WTC11 (cell line): ENCODE results near the gene MYL9. TPM values are rescaled to one million over a fixed set of nuclear protein-coding genes. Genes with fewer than 3 reads are reported as not detected.
A peak's percentile ranks its signal among the peaks of the same experiment; 100 is the strongest.

Experiments used
- ATAC-seq: fragments of 200-7000 bp; cut with Tn5 transposase; 2 replicates; pipeline ENCODE4 v1.10.0; 2021; ENCODE audit warnings: mild to moderate bottlenecking, moderate library complexity
- CTCF ChIA-PET: fragments of 300-600 bp; sonication (Branson Sonifier 250); formaldehyde crosslinking; loops from one replicate; lab custom pipeline; 2021; ENCODE audit warnings: antibody characterized with exemption; lab: Charles Lee
- POLR2A ChIA-PET: fragments of 350-600 bp; sonication (Branson Sonifier 250); formaldehyde crosslinking; loops from one replicate; lab custom pipeline; 2021; ENCODE audit warnings: antibody characterized with exemption; lab: Charles Lee
- DNase-seq: peaks from one replicate; pipeline ENCODE4 v3.0.0; 2021; ENCODE audit warnings: low spot score
- H3K27ac Mint-ChIP-seq: 2 replicates; pipeline ENCODE4 v1.8.0; 2021; ENCODE audit warnings: mixed read lengths
- H3K27me3 Mint-ChIP-seq: 2 replicates; pipeline ENCODE4 v1.8.0; 2021; ENCODE audit warnings: low read depth, mild to moderate bottlenecking, moderate library complexity, mixed read lengths
- H3K36me3 Mint-ChIP-seq: 2 replicates; pipeline ENCODE4 v1.8.0; 2021; ENCODE audit warnings: mixed read lengths
- H3K4me1 Mint-ChIP-seq: 2 replicates; pipeline ENCODE4 v1.8.0; 2022; ENCODE audit warnings: mixed read lengths
- H3K4me3 Mint-ChIP-seq: 2 replicates; pipeline ENCODE4 v1.8.0; 2021; ENCODE audit warnings: mild to moderate bottlenecking, moderate library complexity, mixed read lengths
- H3K9me3 Mint-ChIP-seq: 2 replicates; pipeline ENCODE4 v1.8.0; 2021; ENCODE audit warnings: mixed read lengths
- ARID4B ChIP-seq: sonication (generic); formaldehyde crosslinking; IDR thresholded peaks from 2 replicates; pipeline ENCODE4 v1.8.0; 2023; ENCODE audit warnings: missing genetic modification reagents, mild to moderate bottlenecking, borderline replicate concordance
- ATF1 ChIP-seq: sonication (generic); formaldehyde crosslinking; IDR thresholded peaks from 2 replicates; pipeline ENCODE4 v1.8.1; 2023; ENCODE audit warnings: mild to moderate bottlenecking, moderate library complexity, missing genetic modification reagents
- ATF6 ChIP-seq: sonication (generic); formaldehyde crosslinking; IDR thresholded peaks from 2 replicates; pipeline ENCODE4 v1.8.1; 2023; ENCODE audit warnings: mild to moderate bottlenecking, missing genetic modification reagents
- E2F5 ChIP-seq: sonication (generic); formaldehyde crosslinking; IDR thresholded peaks from 2 replicates; pipeline ENCODE4 v1.8.1; 2022; ENCODE audit warnings: mild to moderate bottlenecking, moderate library complexity, missing genetic modification reagents
- ELF4 ChIP-seq: sonication (generic); formaldehyde crosslinking; IDR thresholded peaks from 2 replicates; pipeline ENCODE4 v1.8.1; 2022; ENCODE audit warnings: low read depth, mild to moderate bottlenecking, moderate library complexity, missing genetic modification reagents
- JUN ChIP-seq: sonication (generic); formaldehyde crosslinking; IDR thresholded peaks from 2 replicates; pipeline ENCODE4 v1.8.0; 2023; ENCODE audit warnings: mild to moderate bottlenecking, missing genetic modification reagents
- MLX ChIP-seq: sonication (generic); formaldehyde crosslinking; IDR thresholded peaks from 2 replicates; pipeline ENCODE4 v1.8.1; 2023; ENCODE audit warnings: mild to moderate bottlenecking, missing genetic modification reagents, moderate library complexity
- PRRX2 ChIP-seq: fragments of 250-450 bp; sonication (Bioruptor Pico); IDR thresholded peaks from 2 replicates; pipeline ENCODE4 v1.8.0; 2021; ENCODE audit warnings: mild to moderate bottlenecking
- TEAD4 ChIP-seq: sonication (generic); formaldehyde crosslinking; IDR thresholded peaks from 2 replicates; pipeline ENCODE4 v1.8.0; 2022; ENCODE audit warnings: mild to moderate bottlenecking, missing genetic modification reagents
- ZBTB43 ChIP-seq: sonication (generic); formaldehyde crosslinking; IDR thresholded peaks from 2 replicates; pipeline ENCODE4 v1.8.1; 2023; ENCODE audit warnings: mild to moderate bottlenecking, missing genetic modification reagents
- ZMAT4 ChIP-seq: fragments of 250-450 bp; sonication (Bioruptor Pico); IDR thresholded peaks from 2 replicates; pipeline ENCODE4 v1.9.0; 2021; ENCODE audit warnings: mild to moderate bottlenecking
- ZNF219 ChIP-seq: sonication (generic); formaldehyde crosslinking; IDR thresholded peaks from 2 replicates; pipeline ENCODE4 v1.8.0; 2023; ENCODE audit warnings: missing genetic modification reagents, mild to moderate bottlenecking, borderline replicate concordance
- ZNF232 ChIP-seq: sonication (generic); formaldehyde crosslinking; IDR thresholded peaks from 2 replicates; pipeline ENCODE4 v1.8.0; 2022; ENCODE audit warnings: mild to moderate bottlenecking, missing genetic modification reagents
- ZNF317 ChIP-seq: sonication (generic); formaldehyde crosslinking; IDR thresholded peaks from 2 replicates; pipeline ENCODE4 v1.8.1; 2023; ENCODE audit warnings: low read depth, mild to moderate bottlenecking, moderate library complexity, missing genetic modification reagents, borderline replicate concordance
- ZNF396 ChIP-seq: fragments of 250-450 bp; sonication (Bioruptor Pico); IDR thresholded peaks from 2 replicates; pipeline ENCODE4 v1.8.0; 2021; ENCODE audit warnings: mild to moderate bottlenecking, moderate library complexity, borderline replicate concordance
- ZNF416 ChIP-seq: fragments of 250-450 bp; sonication (Bioruptor Pico); IDR thresholded peaks from 2 replicates; pipeline ENCODE4 v1.9.0; 2021; ENCODE audit warnings: mild to moderate bottlenecking, inconsistent platforms
- ZNF671 ChIP-seq: fragments of 250-450 bp; sonication (Bioruptor Pico); IDR thresholded peaks from 2 replicates; pipeline ENCODE4 v1.8.0; 2021; ENCODE audit warnings: mild to moderate bottlenecking
- total RNA-seq: library from RNA; stranded (reverse); gene quantifications from 3 replicates; pipeline ENCODE4 v1.2.3, GENCODE V29; 2021
- TF ChIP-seq, protein P1 (sequence below): sonication (generic); formaldehyde crosslinking; IDR thresholded peaks from 2 replicates; pipeline ENCODE4 v1.8.0; 2022; ENCODE audit warnings: missing genetic modification reagents
- TF ChIP-seq, protein P2 (sequence below): sonication (generic); formaldehyde crosslinking; IDR thresholded peaks from 2 replicates; pipeline ENCODE4 v1.8.1; 2022; ENCODE audit warnings: mild to moderate bottlenecking, missing genetic modification reagents, moderate library complexity, borderline replicate concordance

Gene MYL9
- total RNA-seq, 1 experiment from 2014 or later, result 54.7 TPM

DNA sequence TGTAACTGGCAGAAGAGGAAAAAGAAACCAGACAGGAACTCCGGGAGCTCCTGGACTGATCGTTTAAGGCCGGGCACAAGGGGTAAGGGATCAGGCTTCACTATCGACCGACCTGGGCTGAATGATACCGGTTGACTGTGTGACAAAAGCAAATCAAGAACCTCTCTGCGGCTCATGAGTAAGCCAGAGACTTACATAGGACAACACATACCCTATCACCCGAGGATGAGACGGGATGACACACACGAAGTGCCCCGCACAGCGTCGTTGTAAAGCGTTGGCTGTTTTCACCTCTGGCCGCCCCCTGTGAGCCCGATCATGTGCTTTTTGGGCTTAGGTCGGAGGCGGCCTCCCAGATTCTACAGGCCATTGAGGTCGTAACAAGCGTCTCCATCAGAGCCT is 31.4 kb downstream of the MYL9 start (continued):
- 0 out of 2 replicates have a peak, but pooled peaks have one; percentile 15 for TF ChIP-seq ARID4B
- no peak for TF ChIP-seq TEAD4 (CRISPR knock-in tag)

DNA sequence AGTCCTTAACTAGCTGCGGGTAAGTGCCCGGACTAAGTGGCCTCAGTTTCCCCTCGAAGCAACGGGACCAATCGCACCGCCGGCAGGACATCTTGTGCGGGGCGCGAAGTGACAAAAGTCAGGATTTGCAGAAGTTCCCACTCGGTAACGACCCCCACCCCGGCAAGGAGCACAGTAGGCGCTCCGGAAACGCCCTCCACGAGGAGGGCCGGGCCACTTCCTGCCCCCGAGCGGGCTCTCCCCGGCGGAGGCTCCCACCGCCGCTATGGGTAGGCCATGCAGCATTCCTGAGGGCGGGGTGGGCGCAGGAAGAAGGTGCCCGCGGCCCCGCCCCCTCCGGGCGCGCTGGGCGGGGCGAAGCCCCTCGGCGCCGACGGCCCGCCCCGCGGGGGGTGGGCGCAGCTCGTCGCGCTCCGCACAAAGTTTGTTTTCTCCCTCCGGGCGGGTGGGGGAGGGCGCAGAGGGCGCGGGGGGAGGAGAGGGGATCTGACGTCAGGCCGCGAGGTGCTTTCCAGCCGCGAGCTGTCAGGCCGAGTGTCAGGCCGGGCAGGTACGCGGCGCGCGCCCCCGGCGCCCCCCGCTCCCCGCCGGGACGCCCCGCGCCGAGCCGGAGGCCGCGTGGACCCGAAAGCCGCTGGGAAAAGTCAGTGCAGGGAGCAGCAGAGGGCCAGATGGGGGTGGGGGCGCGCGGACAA is 31.9 kb downstream of the MYL9 start, which contains the start of gene TGIF2:
Gene TGIF2, plus strand, starts transcription at position 495 of the 695 bp plus-strand sequence. CDS start 5,178 bp downstream, outside the sequence.
- POLR2A ChIA-PET, result interaction anchor here (0.5 to 5.8 kb wide), 6 partner anchors 11 to 104 kb away, joined by 3 to 54 read pairs (median 5); partner anchors contain the start of gene RAB5IF
- H3K27me3 Mint-ChIP-seq, result no peaks in the 10 kb centered on the region
- peaks cover 59% of the 10 kb centered on the region for H3K4me1 Mint-ChIP-seq
- H3K36me3 Mint-ChIP-seq, result peaks cover 6% of the 10 kb centered on the region; the same call in 1 of the 2 replicates
- peak within 1 kb of the TSS; percentile 86 for H3K4me3 Mint-ChIP-seq
- ATAC-seq (peak; percentile 67), DNase-seq (peak; percentile 94)
- CTCF ChIA-PET, result interaction anchor here (0.6 to 3.5 kb wide), 16 partner anchors 12 to 1696 kb away, joined by 3 to 32 read pairs (median 4); partner anchors contain the start of genes MYL9, NFS1, RAB5IF and ROMO1
- H3K9me3 Mint-ChIP-seq, result no peaks in the 10 kb centered on the region
- H3K27ac Mint-ChIP-seq, result peak within 1 kb of the TSS; percentile 99
- TF ChIP-seq TEAD4 (CRISPR knock-in tag), result peak; percentile 66; the same call in 1 of the 2 replicates
- peak; percentile 25; the same call in 1 of the 2 replicates for TF ChIP-seq ZBTB43 (CRISPR knock-in tag)
- TF ChIP-seq, protein P1, sequence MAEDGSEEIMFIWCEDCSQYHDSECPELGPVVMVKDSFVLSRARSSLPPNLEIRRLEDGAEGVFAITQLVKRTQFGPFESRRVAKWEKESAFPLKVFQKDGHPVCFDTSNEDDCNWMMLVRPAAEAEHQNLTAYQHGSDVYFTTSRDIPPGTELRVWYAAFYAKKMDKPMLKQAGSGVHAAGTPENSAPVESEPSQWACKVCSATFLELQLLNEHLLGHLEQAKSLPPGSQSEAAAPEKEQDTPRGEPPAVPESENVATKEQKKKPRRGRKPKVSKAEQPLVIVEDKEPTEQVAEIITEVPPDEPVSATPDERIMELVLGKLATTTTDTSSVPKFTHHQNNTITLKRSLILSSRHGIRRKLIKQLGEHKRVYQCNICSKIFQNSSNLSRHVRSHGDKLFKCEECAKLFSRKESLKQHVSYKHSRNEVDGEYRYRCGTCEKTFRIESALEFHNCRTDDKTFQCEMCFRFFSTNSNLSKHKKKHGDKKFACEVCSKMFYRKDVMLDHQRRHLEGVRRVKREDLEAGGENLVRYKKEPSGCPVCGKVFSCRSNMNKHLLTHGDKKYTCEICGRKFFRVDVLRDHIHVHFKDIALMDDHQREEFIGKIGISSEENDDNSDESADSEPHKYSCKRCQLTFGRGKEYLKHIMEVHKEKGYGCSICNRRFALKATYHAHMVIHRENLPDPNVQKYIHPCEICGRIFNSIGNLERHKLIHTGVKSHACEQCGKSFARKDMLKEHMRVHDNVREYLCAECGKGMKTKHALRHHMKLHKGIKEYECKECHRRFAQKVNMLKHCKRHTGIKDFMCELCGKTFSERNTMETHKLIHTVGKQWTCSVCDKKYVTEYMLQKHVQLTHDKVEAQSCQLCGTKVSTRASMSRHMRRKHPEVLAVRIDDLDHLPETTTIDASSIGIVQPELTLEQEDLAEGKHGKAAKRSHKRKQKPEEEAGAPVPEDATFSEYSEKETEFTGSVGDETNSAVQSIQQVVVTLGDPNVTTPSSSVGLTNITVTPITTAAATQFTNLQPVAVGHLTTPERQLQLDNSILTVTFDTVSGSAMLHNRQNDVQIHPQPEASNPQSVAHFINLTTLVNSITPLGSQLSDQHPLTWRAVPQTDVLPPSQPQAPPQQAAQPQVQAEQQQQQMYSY (CRISPR knock-in tag), result no peak
- no peak for TF ChIP-seq PRRX2
- TF ChIP-seq, protein P2, sequence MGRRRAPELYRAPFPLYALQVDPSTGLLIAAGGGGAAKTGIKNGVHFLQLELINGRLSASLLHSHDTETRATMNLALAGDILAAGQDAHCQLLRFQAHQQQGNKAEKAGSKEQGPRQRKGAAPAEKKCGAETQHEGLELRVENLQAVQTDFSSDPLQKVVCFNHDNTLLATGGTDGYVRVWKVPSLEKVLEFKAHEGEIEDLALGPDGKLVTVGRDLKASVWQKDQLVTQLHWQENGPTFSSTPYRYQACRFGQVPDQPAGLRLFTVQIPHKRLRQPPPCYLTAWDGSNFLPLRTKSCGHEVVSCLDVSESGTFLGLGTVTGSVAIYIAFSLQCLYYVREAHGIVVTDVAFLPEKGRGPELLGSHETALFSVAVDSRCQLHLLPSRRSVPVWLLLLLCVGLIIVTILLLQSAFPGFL, result no peak
- no peak for TF ChIP-seq ZNF317
- peak; percentile 55; the same call in 1 of the 2 replicates for TF ChIP-seq E2F5
- no peak for TF ChIP-seq ATF1 (CRISPR knock-in tag)
- TF ChIP-seq ZNF416, result no peak
- TF ChIP-seq JUN (CRISPR knock-in tag), result 0 out of 2 replicates have a peak, but pooled peaks have one; percentile 60
- TF ChIP-seq ZNF219 (CRISPR knock-in tag), result 0 out of 2 replicates have a peak, but pooled peaks have one; percentile 61
- no peak for TF ChIP-seq ATF6 (CRISPR knock-in tag)
- no peak for TF ChIP-seq ZNF396 (CRISPR knock-in tag)
- no peak for TF ChIP-seq ZNF232 (CRISPR knock-in tag)
- no peak for TF ChIP-seq ELF4
- TF ChIP-seq MLX (CRISPR knock-in tag), result no peak
- no peak for TF ChIP-seq ZMAT4 (CRISPR knock-in tag)
- no peak for TF ChIP-seq ZNF671 (CRISPR knock-in tag)
